B cell (primary cell): Measurements from ENCODE around the gene ACAP3. TPM values are rescaled to one million over a fixed set of nuclear protein-coding genes. Genes with fewer than 3 reads are reported as not detected.

Source experiments
- ATAC-seq: fragments of 200-7000 bp; cut with Tn5 transposase; one replicate; pipeline ENCODE4 v1.10.0; 2021; ENCODE audit warnings: low read depth, mild to moderate bottlenecking, moderate number of reproducible peaks, moderate library complexity
- CTCF ChIA-PET: fragments of 350-600 bp; sonication (Branson Sonifier 250); formaldehyde crosslinking; loops from one replicate; lab custom pipeline; 2021; ENCODE audit warnings: antibody characterized with exemption, inconsistent platforms; lab: Charles Lee
- POLR2A ChIA-PET: fragments of 350-600 bp; sonication (Branson Sonifier 250); formaldehyde crosslinking; loops from one replicate; lab custom pipeline; 2021; ENCODE audit warnings: antibody characterized with exemption; lab: Charles Lee
- DNase-seq: peaks from one replicate; pipeline ENCODE4 v3.0.0; 2013
- H2AFZ ChIP-seq: 2 replicates; pipeline ENCODE4 v1.6.1; 2012; ENCODE audit warnings: mild to moderate bottlenecking, low read depth, low read length; ENCODE audit not compliant: insufficient read depth, poor library complexity, severe bottlenecking
- H3K27ac ChIP-seq, 2 donors: 1 replicate in 1 of 2; 2 replicates in 1 of 2; pipeline ENCODE4 v1.5.1; 2012 to 2013; ENCODE audit warnings: low read length in 2 of 2, mild to moderate bottlenecking in 2 of 2, moderate library complexity in 1 of 2
- H3K27me3 ChIP-seq, 4 experiments: fragments of 200-600 bp in 1 of 4; sonication (generic) in 1 of 4; replicated peaks in 1 of 4; 1 replicate in 2 of 4; 2 replicates in 2 of 4; pipeline versions ENCODE4 v1.6.1 to v1.7.0; 2013 to 2016; ENCODE audit warnings: low read length in 3 of 4, mild to moderate bottlenecking in 2 of 4, mixed read lengths in 1 of 4, moderate library complexity in 1 of 4; ENCODE audit not compliant: insufficient read depth in 4 of 4, control insufficient read depth in 3 of 4; ENCODE audit errors: control extremely low read depth in 1 of 4
- H3K36me3 ChIP-seq, 2 experiments: replicated peaks in 1 of 2; 1 replicate in 1 of 2; 2 replicates in 1 of 2; pipeline versions ENCODE4 v1.6.1 to v1.7.1; 2013; ENCODE audit warnings: low read length in 1 of 2; ENCODE audit not compliant: insufficient read depth in 2 of 2, control insufficient read depth in 1 of 2; ENCODE audit errors: control extremely low read depth in 1 of 2, extremely low read depth in 1 of 2
- H3K4me1 ChIP-seq, 2 donors: fragments of 200-600 bp in 1 of 2; sonication (generic) in 1 of 2; 1 replicate in 1 of 2; 2 replicates in 1 of 2; pipeline versions ENCODE4 v1.5.1 to v1.6.1; 2013 to 2017; ENCODE audit warnings: low read length in 2 of 2; ENCODE audit not compliant: control insufficient read depth in 2 of 2, insufficient read depth in 2 of 2
- H3K4me2 ChIP-seq: replicated peaks from 2 replicates; pipeline ENCODE3; 2012; ENCODE audit warnings: mild to moderate bottlenecking, low read depth, low read length; ENCODE audit not compliant: poor library complexity, severe bottlenecking
- H3K4me3 ChIP-seq, 5 experiments: fragments of 200-600 bp in 1 of 5; sonication (generic) in 1 of 5; 1 replicate in 3 of 5; 2 replicates in 2 of 5; pipeline versions ENCODE4 v1.5.1 to v1.7.0; 2011 to 2016; ENCODE audit warnings: low read length in 4 of 5, mild to moderate bottlenecking in 4 of 5, low read depth in 2 of 5, control low read depth in 1 of 5, moderate library complexity in 1 of 5; ENCODE audit not compliant: insufficient read depth in 1 of 5; ENCODE audit errors: control extremely low read depth in 1 of 5, extremely low read depth in 1 of 5
- H3K79me2 ChIP-seq: fragments of 200-600 bp; sonication (generic); one replicate; pipeline ENCODE4 v1.6.0; 2016; ENCODE audit warnings: low read length; ENCODE audit not compliant: control insufficient read depth, insufficient read depth
- H3K9ac ChIP-seq: fragments of 200-600 bp; sonication (generic); 2 replicates; pipeline ENCODE4 v1.6.1; 2017; ENCODE audit warnings: mild to moderate bottlenecking, low read length, moderate library complexity
- H3K9me3 ChIP-seq, 3 donors: one replicate each; pipeline versions ENCODE4 v1.6.1 to v1.7.1; 2013; ENCODE audit warnings: low read length in 2 of 3; ENCODE audit not compliant: control insufficient read depth in 2 of 3, insufficient read depth in 1 of 3; ENCODE audit errors: control extremely low read depth in 1 of 3
- H4K20me1 ChIP-seq: 2 replicates; pipeline ENCODE4 v1.6.0; 2012; ENCODE audit warnings: mild to moderate bottlenecking, low read length; ENCODE audit not compliant: insufficient read depth, control insufficient read depth, poor library complexity, severe bottlenecking
- H3K27ac Mint-ChIP-seq: one replicate; pipeline ENCODE4 v1.8.0; 2021; ENCODE audit warnings: mixed read lengths
- H3K27me3 Mint-ChIP-seq: one replicate; pipeline ENCODE4 v1.8.0; 2021; ENCODE audit warnings: mixed read lengths
- H3K4me1 Mint-ChIP-seq: one replicate; pipeline ENCODE4 v1.8.0; 2021; ENCODE audit warnings: mixed read lengths
- H3K4me3 Mint-ChIP-seq: one replicate; pipeline ENCODE4 v1.8.0; 2021; ENCODE audit warnings: mixed read lengths
- H3K9me3 Mint-ChIP-seq: one replicate; pipeline ENCODE4 v1.8.0; 2022; ENCODE audit warnings: mixed read lengths; ENCODE audit not compliant: insufficient read depth
- EZH2 ChIP-seq: IDR thresholded peaks from 2 replicates; pipeline ENCODE4 v1.6.1; 2012; ENCODE audit warnings: borderline replicate concordance, low read depth, mild to moderate bottlenecking, moderate library complexity, low read length; ENCODE audit not compliant: insufficient read depth, poor library complexity, severe bottlenecking
- WGBS: methylation state at CpG from one replicate; pipeline ENCODE4 v1.1.5; 2013; ENCODE audit warnings: missing lambda C conversion rate; ENCODE audit not compliant: insufficient coverage; 5-methylcytosine and 5-hydroxymethylcytosine counted together
- intact Hi-C: fragments of 100-400 bp; cut with micrococcal nuclease; formaldehyde crosslinking; loops from one replicate; pipeline ENCODE4 v1.10.0; 2022
- polyA plus RNA-seq: library from polyadenylated mRNA; depleted of rRNA; stranded (reverse); fragments of >200 nt; gene quantifications from 2 replicates; pipeline ENCODE4 v1.2.3, GENCODE V29; 2012
- total RNA-seq, 2 donors: library from RNA; stranded (reverse); fragments of 120-200 nt in 1 of 2; gene quantifications; 1 replicate in 1 of 2; 2 replicates in 1 of 2; pipeline versions ENCODE4 v1.2.3 to v1.2.4, GENCODE V29; 2013 to 2022
- TF ChIP-seq, protein P1 (sequence below): fragments of 200-600 bp; IDR thresholded peaks from one replicate; pipeline ENCODE4 v1.8.0; 2022; ENCODE audit warnings: antibody characterized with exemption, mild to moderate bottlenecking

Gene ACAP3
- total and polyA plus RNA-seq, 2 donors (not counting 1 experiment from before 2014, with no cell fraction given): 40.7 to 124 TPM

DNA sequence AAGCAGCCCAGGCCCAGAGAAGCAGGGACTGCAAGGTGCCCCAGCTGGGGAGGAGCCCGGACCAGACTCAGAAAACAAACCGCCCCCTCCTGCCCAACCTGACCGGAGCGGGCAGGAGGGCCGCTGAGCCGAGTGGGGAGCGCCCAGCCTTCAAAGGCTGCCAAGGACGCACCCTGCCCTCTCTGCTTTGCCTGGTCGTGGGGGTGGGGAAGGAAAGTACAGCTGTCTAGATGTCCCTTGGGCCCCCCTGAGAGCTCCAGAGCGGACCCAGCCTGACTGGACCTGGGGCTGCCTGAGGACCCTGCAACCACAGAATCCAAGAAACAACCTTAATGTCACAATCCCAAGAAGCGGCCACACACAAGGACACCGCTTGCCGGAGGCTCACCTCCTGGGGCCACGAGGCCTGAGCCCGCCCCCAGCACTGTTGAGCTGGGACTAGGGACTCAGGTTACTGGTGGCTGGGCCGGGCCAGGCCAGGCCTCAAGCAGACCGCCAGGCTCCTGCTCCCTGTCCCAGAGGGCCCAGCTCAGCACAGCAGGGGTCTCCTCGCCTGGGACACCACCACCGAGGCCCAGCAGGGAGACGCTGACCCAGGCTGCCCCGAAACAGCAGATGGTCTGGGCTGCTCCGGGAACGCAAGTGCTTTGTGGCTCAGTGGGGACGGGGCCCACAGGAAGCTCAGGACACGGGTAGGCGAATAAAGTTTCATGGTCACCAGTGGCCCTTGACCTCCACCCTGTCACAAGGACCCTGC is 40.1 kb upstream of the ACAP3 start:
- WGBS: 65% methylated on average over 21 of the region's 26 CpGs
- H3K27ac ChIP-seq: no peak overlapping the region
- H3K4me1 Mint-ChIP-seq: peaks cover 24% of the 10 kb centered on the region
- ChIA-PET POLR2A (no interaction called here), CTCF (interaction anchor here (1.2 to 1.4 kb wide), 2 partner anchors 26 to 27 kb away, joined by 3 to 5 read pairs; partner anchors contain the start of gene AURKAIP1)
- H3K4me3 Mint-ChIP-seq: peak overlapping the region; percentile 83
- intact Hi-C loops: no loop called here
- TF ChIP-seq EZH2: no peak
- TF ChIP-seq, protein P1, sequence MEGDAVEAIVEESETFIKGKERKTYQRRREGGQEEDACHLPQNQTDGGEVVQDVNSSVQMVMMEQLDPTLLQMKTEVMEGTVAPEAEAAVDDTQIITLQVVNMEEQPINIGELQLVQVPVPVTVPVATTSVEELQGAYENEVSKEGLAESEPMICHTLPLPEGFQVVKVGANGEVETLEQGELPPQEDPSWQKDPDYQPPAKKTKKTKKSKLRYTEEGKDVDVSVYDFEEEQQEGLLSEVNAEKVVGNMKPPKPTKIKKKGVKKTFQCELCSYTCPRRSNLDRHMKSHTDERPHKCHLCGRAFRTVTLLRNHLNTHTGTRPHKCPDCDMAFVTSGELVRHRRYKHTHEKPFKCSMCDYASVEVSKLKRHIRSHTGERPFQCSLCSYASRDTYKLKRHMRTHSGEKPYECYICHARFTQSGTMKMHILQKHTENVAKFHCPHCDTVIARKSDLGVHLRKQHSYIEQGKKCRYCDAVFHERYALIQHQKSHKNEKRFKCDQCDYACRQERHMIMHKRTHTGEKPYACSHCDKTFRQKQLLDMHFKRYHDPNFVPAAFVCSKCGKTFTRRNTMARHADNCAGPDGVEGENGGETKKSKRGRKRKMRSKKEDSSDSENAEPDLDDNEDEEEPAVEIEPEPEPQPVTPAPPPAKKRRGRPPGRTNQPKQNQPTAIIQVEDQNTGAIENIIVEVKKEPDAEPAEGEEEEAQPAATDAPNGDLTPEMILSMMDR: no peak
- no peak for ATAC-seq
- H3K79me2 ChIP-seq: peaks cover 34% of the 10 kb centered on the region
- peaks cover 0 to 15% (median 2%) of the 10 kb centered on the region in 4 experiments for H3K27me3 ChIP-seq
- DNase-seq: no peak
- peak overlapping the region; percentile 60 for H2AFZ ChIP-seq
- H3K4me3 ChIP-seq: peak overlapping the region in 4 of 5 experiments; percentile 10 to 81 (median 68)
- H3K9me3 ChIP-seq: no peaks in the 10 kb centered on the region
- H3K27ac Mint-ChIP-seq: peak overlapping the region; percentile 56
- peaks cover 14 to 29% of the 10 kb centered on the region in 2 donors for H3K4me1 ChIP-seq
- peak overlapping the region; percentile 71 for H3K9ac ChIP-seq
- peaks cover 6% of the 10 kb centered on the region for H3K27me3 Mint-ChIP-seq
- peaks cover 48% of the 10 kb centered on the region for H4K20me1 ChIP-seq
- H3K9me3 Mint-ChIP-seq: no peaks in the 10 kb centered on the region
- H3K36me3 ChIP-seq: no peaks in the 10 kb centered on the region
- H3K4me2 ChIP-seq: peak overlapping the region; percentile 96

DNA sequence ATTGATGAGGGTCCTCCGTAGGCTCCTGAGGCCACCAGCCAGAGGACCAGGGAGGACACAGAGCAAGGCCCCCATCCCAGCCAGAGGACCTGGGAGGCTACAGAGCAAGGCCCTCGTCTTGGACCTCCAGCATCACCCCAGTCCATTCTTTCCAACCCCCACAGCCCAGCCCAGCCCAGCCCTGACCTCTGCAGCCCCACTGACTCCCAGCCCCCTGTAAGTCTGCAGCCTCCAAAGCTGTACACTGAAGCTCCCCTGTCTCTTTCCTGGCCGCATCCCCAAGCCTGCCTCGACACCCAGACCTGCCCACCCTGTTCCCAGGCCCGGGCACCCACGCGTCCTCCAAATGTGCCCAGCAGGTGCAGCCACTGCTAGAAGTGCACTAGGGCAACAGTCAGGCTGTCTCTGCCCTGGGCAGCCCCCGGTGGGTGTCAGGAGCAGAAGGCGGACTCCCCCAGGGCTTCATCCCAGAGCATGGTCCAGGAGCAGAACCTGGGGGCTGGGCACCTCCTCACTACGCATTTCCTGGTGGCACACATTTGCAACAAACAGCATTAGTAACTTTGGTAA is 39.4 kb upstream of the ACAP3 start:
- no peak overlapping the region for H3K9ac ChIP-seq
- peaks cover 7 to 21% of the 10 kb centered on the region in 2 donors for H3K4me1 ChIP-seq
- H3K9me3 ChIP-seq: no peaks in the 10 kb centered on the region
- peaks cover 34% of the 10 kb centered on the region for H3K79me2 ChIP-seq
- intact Hi-C loops: no loop called here
- Mint-ChIP-seq H3K27me3 (no peaks in the 10 kb centered on the region), H3K4me1 (peaks cover 17% of the 10 kb centered on the region), H3K9me3 (no peaks in the 10 kb centered on the region), H3K4me3 (peak overlapping the region; percentile 83), H3K27ac (peak overlapping the region; percentile 43)
- 97% methylated on average over 10 of the region's 10 CpGs for WGBS
- H3K4me2 ChIP-seq: no peak overlapping the region
- TF ChIP-seq, protein P1: no peak
- TF ChIP-seq EZH2: no peak
- ATAC-seq (no peak), DNase-seq (no peak)
- H3K4me3 ChIP-seq: no peak overlapping the region
- H2AFZ ChIP-seq: no peak overlapping the region
- ChIA-PET POLR2A (no interaction called here), CTCF (interaction anchor here (1.3 to 1.4 kb wide), 2 partner anchors 22 to 28 kb away, joined by 3 to 5 read pairs; partner anchors contain the start of gene AURKAIP1)
- no peak overlapping the region for H3K27ac ChIP-seq
- H3K36me3 ChIP-seq: no peaks in the 10 kb centered on the region
- peaks cover 46% of the 10 kb centered on the region for H4K20me1 ChIP-seq
- H3K27me3 ChIP-seq: peaks cover 0 to 9% (median 0%) of the 10 kb centered on the region in 4 experiments
